ENCODE data around the gene AURKAIP1. TPM values are rescaled to one million over a fixed set of nuclear protein-coding genes. Genes with fewer than 3 reads are reported as not detected.

Gene AURKAIP1
- polyA plus RNA-seq, 1 donor (not counting 4 experiments of a cell fraction or from before 2014, with no cell fraction given): 86.9 TPM

- Histone ChIP-seq H3K9me3 (ENCODE audit: control insufficient read depth, low read depth, low read length) (no peaks in the 10 kb centered on the region), H3K4me3 (ENCODE audit: control insufficient read depth in 2 of 3, extremely low read depth in 1 of 3, insufficient read depth in 2 of 3, low read depth in 1 of 3, low read length in 3 of 3) (no peak overlapping the region), H3K79me2 (ENCODE audit: control insufficient read depth, insufficient read depth, low read length) (no peaks in the 10 kb centered on the region), H3K36me3 (ENCODE audit: control insufficient read depth in 2 of 2, extremely low read depth in 1 of 2, insufficient read depth in 2 of 2, low read length in 2 of 2) (no peaks in the 10 kb centered on the region), H3K4me1 (ENCODE audit: control insufficient read depth, extremely low read depth, insufficient read depth, low read length) (peaks cover 19% of the 10 kb centered on the region), H3K9ac (ENCODE audit: control insufficient read depth, extremely low read depth, insufficient read depth, low read length) (no peak overlapping the region), H3K9me1 (ENCODE audit: control insufficient read depth, extremely low read depth, insufficient read depth, low read length) (no peaks in the 10 kb centered on the region), H3K4me2 (ENCODE audit: control insufficient read depth, extremely low read depth, insufficient read depth, low read depth, low read length) (no peak overlapping the region), H2AFZ (ENCODE audit: control insufficient read depth, low read length) (no peak overlapping the region), H3K27me3 (ENCODE audit: control insufficient read depth, extremely low read depth, insufficient read depth, low read length) (peaks cover 8% of the 10 kb centered on the region), H4K20me1 (ENCODE audit: control insufficient read depth, extremely low read depth, insufficient read depth, low read length) (no peaks in the 10 kb centered on the region), H3K27ac (ENCODE audit: control insufficient read depth, insufficient read depth, low read length) (no peak overlapping the region)
- TF ChIP-seq CTCF (optimal IDR thresholded peaks at IDR 0.05 in 1 of 3, IDR thresholded peaks at IDR 0.05 in 1 of 3, conservative IDR thresholded peaks at IDR 0.05 in 1 of 3; ENCODE audit: extremely low read depth in 1 of 3, insufficient read depth in 2 of 3, low read length in 3 of 3) (no peak), EZH2 (IDR thresholded peaks at IDR 0.05; ENCODE audit: low read length) (no peak)
- FAIRE-seq (no peak), DNase-seq (ENCODE audit: low read depth, low spot score) (no peak)
- dilution Hi-C loops (cut with MboI; ENCODE audit: extremely low pct_ligation_motif_present, low sequenced_read_pairs): no loop called here
Measured at GRCh38 chr1:1357871-1358432, 17.1 kb downstream of the AURKAIP1 start.

DNA sequence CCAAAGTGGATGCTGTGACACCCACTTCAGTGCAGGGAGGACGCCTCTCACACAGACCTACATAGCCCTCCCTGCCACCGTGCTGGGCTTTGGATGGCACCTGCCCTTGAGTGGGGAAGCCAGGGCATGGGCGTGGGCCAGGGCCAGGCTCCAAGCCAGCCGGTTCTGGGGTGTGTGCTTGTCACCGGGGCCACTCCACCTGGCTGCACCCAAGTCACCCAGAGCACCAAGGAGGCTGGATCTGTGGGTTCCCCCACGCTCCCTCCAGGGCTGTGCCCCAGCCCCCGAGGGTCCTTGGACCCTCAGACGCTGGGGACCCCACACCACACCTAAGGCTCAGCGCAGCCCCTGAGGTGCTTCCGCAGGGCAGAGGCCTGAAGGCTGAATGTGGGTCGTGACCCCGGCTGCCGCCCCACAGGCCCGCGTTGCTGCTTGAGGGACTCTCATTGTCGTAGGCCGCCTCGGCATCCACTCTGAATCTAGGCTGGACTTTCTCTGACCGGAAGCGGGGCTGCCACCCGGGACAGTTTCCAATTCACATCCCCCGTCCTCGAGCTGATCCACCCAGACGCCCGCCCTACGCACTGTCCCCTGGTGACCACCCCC is 18.1 kb downstream of the AURKAIP1 start:
- Histone ChIP-seq H3K4me3 (ENCODE audit: control insufficient read depth in 2 of 3, extremely low read depth in 1 of 3, insufficient read depth in 2 of 3, low read depth in 1 of 3, low read length in 3 of 3) (no peak overlapping the region), H3K36me3 (ENCODE audit: control insufficient read depth in 2 of 2, extremely low read depth in 1 of 2, insufficient read depth in 2 of 2, low read length in 2 of 2) (no peaks in the 10 kb centered on the region), H3K9ac (ENCODE audit: control insufficient read depth, extremely low read depth, insufficient read depth, low read length) (no peak overlapping the region), H2AFZ (ENCODE audit: control insufficient read depth, low read length) (no peak overlapping the region), H3K4me2 (ENCODE audit: control insufficient read depth, extremely low read depth, insufficient read depth, low read depth, low read length) (no peak overlapping the region), H3K79me2 (ENCODE audit: control insufficient read depth, insufficient read depth, low read length) (no peaks in the 10 kb centered on the region), H3K4me1 (ENCODE audit: control insufficient read depth, extremely low read depth, insufficient read depth, low read length) (peaks cover 21% of the 10 kb centered on the region), H3K27me3 (ENCODE audit: control insufficient read depth, extremely low read depth, insufficient read depth, low read length) (peaks cover 8% of the 10 kb centered on the region), H4K20me1 (ENCODE audit: control insufficient read depth, extremely low read depth, insufficient read depth, low read length) (no peaks in the 10 kb centered on the region), H3K27ac (ENCODE audit: control insufficient read depth, insufficient read depth, low read length) (no peak overlapping the region), H3K9me3 (ENCODE audit: control insufficient read depth, low read depth, low read length) (no peaks in the 10 kb centered on the region), H3K9me1 (ENCODE audit: control insufficient read depth, extremely low read depth, insufficient read depth, low read length) (no peaks in the 10 kb centered on the region)
- DNase-seq (ENCODE audit: low read depth, low spot score): no peak
- FAIRE-seq: no peak
- no peak for TF ChIP-seq CTCF (optimal IDR thresholded peaks at IDR 0.05 in 1 of 3, IDR thresholded peaks at IDR 0.05 in 1 of 3, conservative IDR thresholded peaks at IDR 0.05 in 1 of 3; ENCODE audit: extremely low read depth in 1 of 3, insufficient read depth in 2 of 3, low read length in 3 of 3)
- TF ChIP-seq EZH2 (IDR thresholded peaks at IDR 0.05; ENCODE audit: low read length): no peak
- dilution Hi-C loops (cut with MboI; ENCODE audit: extremely low pct_ligation_motif_present, low sequenced_read_pairs): no loop called here

Measured in keratinocyte (primary cell).